HCT116 (cell line): Measurements from ENCODE around the gene FSD1L. TPM values are rescaled to one million over a fixed set of nuclear protein-coding genes. Genes with fewer than 3 reads are reported as not detected.

Experiments used
- ATAC-seq: fragments of 200-7000 bp; cut with Tn5 transposase; 2 replicates; pipeline ENCODE4 v1.9.1; 2020; ENCODE audit warnings: mild to moderate bottlenecking, moderate library complexity
- BruUV-seq: library from RNA; stranded (reverse); fragments of 400-500 nt; replicated peaks from 2 replicates; lab custom pipeline; 2021; lab: Mats Ljungman, UMichigan
- CTCF ChIA-PET: fragments of 300-600 bp; sonication (Branson Sonifier 250); formaldehyde crosslinking; loops from one replicate; lab custom pipeline; 2021; ENCODE audit warnings: antibody characterized with exemption; lab: Charles Lee
- POLR2A ChIA-PET: fragments of 300-600, 350-600 bp; sonication (Branson Sonifier 250); formaldehyde crosslinking; loops from one replicate; lab custom pipeline; 2021; ENCODE audit warnings: antibody characterized with exemption; lab: Charles Lee
- RAD21 ChIA-PET, 2 experiments: fragments of 300-600 bp; sonication (Branson Sonifier 250); formaldehyde crosslinking; loops; one replicate each; lab custom pipeline; 2023; ENCODE audit warnings: low total read pairs in 2 of 2; ENCODE audit not compliant: uncharacterized antibody in 2 of 2, unreplicated experiment in 2 of 2, low non-redundant PET in 1 of 2; lab: Charles Lee
- DNase-seq: peaks from one replicate; pipeline ENCODE4 v3.0.0-alpha.2; 2010; ENCODE audit warnings: low read depth, low spot score
- H2AFZ ChIP-seq: fragments of 200-600 bp; shearing (Covaris generic), sonication (generic); 2 replicates; pipeline ENCODE4 v1.6.1; 2017; ENCODE audit warnings: low read depth, mixed run types, mixed read lengths, antibody characterized with exemption, low read length; ENCODE audit not compliant: poor library complexity, severe bottlenecking
- H3K27ac ChIP-seq: 2 replicates; pipeline ENCODE4 v1.5.1; 2012; ENCODE audit warnings: low read depth, low read length
- H3K27me3 ChIP-seq: fragments of 200-600 bp; sonication (generic); 2 replicates; pipeline ENCODE4 v1.6.1; 2016; ENCODE audit warnings: mixed run types, low read length, mixed read lengths; ENCODE audit not compliant: insufficient read depth
- H3K36me3 ChIP-seq, 2 experiments: fragments of 200-500 bp in 1 of 2; fragments of 200-600 bp in 1 of 2; sonication (Bioruptor generic) in 1 of 2; sonication (generic) in 1 of 2; 2 replicates each; pipeline versions ENCODE4 v1.5.1 to v1.6.1; 2014 to 2016; ENCODE audit warnings: low read length in 2 of 2, inconsistent platforms in 1 of 2, mixed read lengths in 1 of 2, mixed run types in 1 of 2; ENCODE audit not compliant: insufficient read depth in 2 of 2, control insufficient read depth in 1 of 2
- H3K4me1 ChIP-seq, 2 experiments: fragments of 200-600 bp in 1 of 2; sonication (generic) in 1 of 2; 2 replicates each; pipeline versions ENCODE4 v1.5.1 to v1.6.1; 2012 to 2017; ENCODE audit warnings: low read length in 2 of 2, inconsistent platforms in 1 of 2, mild to moderate bottlenecking in 1 of 2, mixed read lengths in 1 of 2, mixed run types in 1 of 2, moderate library complexity in 1 of 2; ENCODE audit not compliant: insufficient read depth in 2 of 2, control insufficient read depth in 1 of 2
- H3K4me2 ChIP-seq: fragments of 200-600 bp; sonication (generic); 2 replicates; pipeline ENCODE4 v1.6.1; 2017; ENCODE audit warnings: mixed run types, low read length, mixed read lengths
- H3K4me3 ChIP-seq, 2 experiments: fragments of 200-600 bp in 1 of 2; sonication (generic) in 1 of 2; replicated peaks in 1 of 2; 2 replicates each; pipeline ENCODE4 v1.5.1; 2011 to 2016; ENCODE audit warnings: low read length in 2 of 2, control low read depth in 1 of 2, low read depth in 1 of 2, mild to moderate bottlenecking in 1 of 2, mixed read lengths in 1 of 2, mixed run types in 1 of 2
- H3K79me2 ChIP-seq: fragments of 200-600 bp; sonication (generic); 2 replicates; pipeline ENCODE4 v1.6.1; 2017; ENCODE audit warnings: mild to moderate bottlenecking, mixed run types, low read length, moderate library complexity, mixed read lengths; ENCODE audit not compliant: insufficient read depth
- H3K9ac ChIP-seq: fragments of 200-600 bp; sonication (generic); 2 replicates; pipeline ENCODE4 v1.6.1; 2016; ENCODE audit warnings: low read length, mixed read lengths
- H3K9me2 ChIP-seq: fragments of 200-600 bp; sonication (generic), shearing (Covaris generic); 2 replicates; pipeline ENCODE4 v1.6.1; 2017; ENCODE audit warnings: mixed run types, mild to moderate bottlenecking, moderate library complexity; ENCODE audit not compliant: insufficient read depth
- H3K9me3 ChIP-seq, 2 experiments: fragments of 200-500 bp in 1 of 2; fragments of 200-600 bp in 1 of 2; sonication (Bioruptor generic) in 1 of 2; sonication (generic) in 1 of 2; 2 replicates each; pipeline ENCODE4 v1.6.1; 2014 to 2017; ENCODE audit warnings: low read length in 2 of 2, mixed read lengths in 2 of 2, inconsistent platforms in 1 of 2, low read depth in 1 of 2, mild to moderate bottlenecking in 1 of 2, mixed run types in 1 of 2, moderate library complexity in 1 of 2; ENCODE audit not compliant: control insufficient read depth in 1 of 2, insufficient read depth in 1 of 2
- H4K20me1 ChIP-seq: fragments of 200-600 bp; sonication (generic), shearing (Covaris generic); 2 replicates; pipeline ENCODE4 v1.6.1; 2017; ENCODE audit warnings: mixed run types, mild to moderate bottlenecking, moderate library complexity; ENCODE audit not compliant: insufficient read depth
- ATF3 ChIP-seq: IDR thresholded peaks from 2 replicates; pipeline ENCODE4 v1.6.1; 2012
- CBX3 ChIP-seq: IDR thresholded peaks from 2 replicates; pipeline ENCODE4 v1.6.1; 2012; ENCODE audit warnings: low read depth
- CTCF ChIP-seq, 3 experiments: fragments of 200-600 bp in 1 of 3; sonication (generic) in 1 of 3; IDR thresholded peaks in 2 of 3; conservative IDR thresholded peaks in 1 of 3; 2 replicates each; pipeline ENCODE4 v1.5.1; 2012 to 2017; ENCODE audit warnings: low read depth in 2 of 3, low read length in 2 of 3, antibody characterized with exemption in 1 of 3, borderline replicate concordance in 1 of 3, control low read depth in 1 of 3, mild to moderate bottlenecking in 1 of 3, mixed read lengths in 1 of 3, mixed run types in 1 of 3, moderate library complexity in 1 of 3; ENCODE audit not compliant: insufficient read depth in 1 of 3
- ELF1 ChIP-seq: IDR thresholded peaks from 2 replicates; pipeline ENCODE4 v1.6.1; 2012; ENCODE audit warnings: low read depth, borderline replicate concordance
- EZH2phosphoT487 ChIP-seq: fragments of 200-600 bp; IDR thresholded peaks from 2 replicates; pipeline ENCODE4 v1.6.1; 2018; ENCODE audit warnings: antibody characterized with exemption, borderline replicate concordance
- JUND ChIP-seq: IDR thresholded peaks from 2 replicates; pipeline ENCODE4 v1.6.1; 2012
- POLR2A ChIP-seq: IDR thresholded peaks from 2 replicates; pipeline ENCODE4 v1.7.0; 2011; ENCODE audit warnings: borderline replicate concordance; ENCODE audit not compliant: insufficient read depth, insufficient read length; ENCODE audit errors: extremely low read depth
- POLR2AphosphoS5 ChIP-seq: IDR thresholded peaks from 2 replicates; pipeline ENCODE4 v1.6.1; 2011; ENCODE audit warnings: mild to moderate bottlenecking, low read depth, low read length, moderate library complexity
- REST ChIP-seq: IDR thresholded peaks from 2 replicates; pipeline ENCODE4 v1.6.1; 2012; ENCODE audit warnings: low read depth
- SIN3A ChIP-seq: IDR thresholded peaks from 2 replicates; pipeline ENCODE4 v1.6.1; 2012; ENCODE audit warnings: low read depth
- SP1 ChIP-seq: IDR thresholded peaks from 2 replicates; pipeline ENCODE4 v1.6.1; 2012; ENCODE audit warnings: low read depth
- TCF7L2 ChIP-seq: IDR thresholded peaks from 2 replicates; pipeline ENCODE4 v1.7.0; 2011; ENCODE audit warnings: borderline replicate concordance, inconsistent platforms; ENCODE audit not compliant: insufficient read depth, insufficient read length; ENCODE audit errors: extremely low read depth
- YY1 ChIP-seq: IDR thresholded peaks from 2 replicates; pipeline ENCODE4 v1.6.1; 2011; ENCODE audit warnings: low read length, low read depth, moderate library complexity, mild to moderate bottlenecking; ENCODE audit not compliant: insufficient replicate concordance; ENCODE audit errors: extremely low read depth
- ZFX ChIP-seq: fragments of 450-650 bp; IDR thresholded peaks from 2 replicates; pipeline ENCODE4 v1.6.1; 2017
- intact Hi-C: fragments of 100-400 bp; cut with micrococcal nuclease; formaldehyde crosslinking; loops from 2 replicates; pipeline ENCODE4 v1.10.0; 2022
- total RNA-seq: library from RNA; stranded (reverse); gene quantifications from one replicate; pipeline ENCODE4 v1.2.1, GENCODE V29; 2021; ENCODE audit not compliant: unreplicated experiment
- TF ChIP-seq, protein P1 (sequence below): IDR thresholded peaks from 2 replicates; pipeline ENCODE4 v1.6.1; 2011; ENCODE audit warnings: mild to moderate bottlenecking, low read length, moderate library complexity; ENCODE audit not compliant: insufficient replicate concordance; ENCODE audit errors: extremely low read depth

FSD1L gene
- total RNA-seq, 1 experiment from 2014 or later = 5.5 TPM

DNA sequence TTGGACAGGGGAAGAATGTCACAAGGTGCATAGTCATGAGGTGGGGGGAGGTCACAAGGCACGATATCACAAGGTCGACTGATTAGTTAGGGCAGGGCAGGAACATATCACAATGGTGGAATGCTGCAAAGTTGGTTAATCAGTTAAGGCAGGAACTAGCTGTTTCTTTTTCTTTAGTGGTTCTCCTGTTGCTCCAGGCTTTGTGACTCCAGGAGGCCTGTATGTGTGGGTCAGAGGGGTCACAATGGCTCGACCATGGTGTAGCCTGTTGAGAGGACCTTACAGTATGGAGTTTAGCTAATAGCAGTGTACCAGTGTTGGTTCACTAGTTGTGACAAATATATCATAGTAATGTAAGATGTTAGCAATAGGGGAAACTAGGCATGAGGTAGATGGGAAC is 12.4 kb upstream of the FSD1L start:
- CTCF ChIA-PET = no interaction called here
- RAD21 ChIA-PET = no interaction called here
- Histone ChIP-seq H3K9me3 (no peaks in the 10 kb centered on the region), H3K4me2 (no peak overlapping the region), H3K36me3 (no peaks in the 10 kb centered on the region), H3K9ac (no peak overlapping the region), H3K27me3 (no peaks in the 10 kb centered on the region), H3K79me2 (no peaks in the 10 kb centered on the region), H3K27ac (no peak overlapping the region), H3K9me2 (no peaks in the 10 kb centered on the region), H3K4me1 (no peaks in the 10 kb centered on the region), H2AFZ (no peak overlapping the region), H4K20me1 (no peaks in the 10 kb centered on the region), H3K4me3 (no peak overlapping the region)
- no peak for TF ChIP-seq EZH2phosphoT487
- TF ChIP-seq, protein P1, sequence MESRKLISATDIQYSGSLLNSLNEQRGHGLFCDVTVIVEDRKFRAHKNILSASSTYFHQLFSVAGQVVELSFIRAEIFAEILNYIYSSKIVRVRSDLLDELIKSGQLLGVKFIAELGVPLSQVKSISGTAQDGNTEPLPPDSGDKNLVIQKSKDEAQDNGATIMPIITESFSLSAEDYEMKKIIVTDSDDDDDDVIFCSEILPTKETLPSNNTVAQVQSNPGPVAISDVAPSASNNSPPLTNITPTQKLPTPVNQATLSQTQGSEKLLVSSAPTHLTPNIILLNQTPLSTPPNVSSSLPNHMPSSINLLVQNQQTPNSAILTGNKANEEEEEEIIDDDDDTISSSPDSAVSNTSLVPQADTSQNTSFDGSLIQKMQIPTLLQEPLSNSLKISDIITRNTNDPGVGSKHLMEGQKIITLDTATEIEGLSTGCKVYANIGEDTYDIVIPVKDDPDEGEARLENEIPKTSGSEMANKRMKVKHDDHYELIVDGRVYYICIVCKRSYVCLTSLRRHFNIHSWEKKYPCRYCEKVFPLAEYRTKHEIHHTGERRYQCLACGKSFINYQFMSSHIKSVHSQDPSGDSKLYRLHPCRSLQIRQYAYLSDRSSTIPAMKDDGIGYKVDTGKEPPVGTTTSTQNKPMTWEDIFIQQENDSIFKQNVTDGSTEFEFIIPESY = no peak
- TF ChIP-seq POLR2AphosphoS5 = no peak
- TF ChIP-seq SIN3A = no peak
- TF ChIP-seq POLR2A = no peak
- no peak for TF ChIP-seq YY1
- no peak for TF ChIP-seq ZFX
- TF ChIP-seq TCF7L2 = no peak
- TF ChIP-seq SP1 = no peak
- intact Hi-C loops = no loop called here
- POLR2A ChIA-PET = no interaction called here
- no peak for DNase-seq
- BruUV-seq = no TSS peak
- no peak for ATAC-seq

GRCh38 chr9:105436783-105437182 is 11.1 kb upstream of the FSD1L start:
- H3K9ac ChIP-seq = no peak overlapping the region
- no peak overlapping the region for H2AFZ ChIP-seq
- H3K27ac ChIP-seq = no peak overlapping the region
- no peak overlapping the region for H3K4me2 ChIP-seq
- ChIA-PET POLR2A (no interaction called here), RAD21 (no interaction called here), CTCF (no interaction called here)
- H3K4me3 ChIP-seq = no peak overlapping the region
- no peaks in the 10 kb centered on the region for H3K79me2 ChIP-seq
- no peaks in the 10 kb centered on the region for H3K4me1 ChIP-seq
- BruUV-seq = no TSS peak
- no peaks in the 10 kb centered on the region for H3K27me3 ChIP-seq
- ATAC-seq = no peak
- no peaks in the 10 kb centered on the region for H3K9me3 ChIP-seq
- H4K20me1 ChIP-seq = no peaks in the 10 kb centered on the region
- no peaks in the 10 kb centered on the region for H3K9me2 ChIP-seq
- H3K36me3 ChIP-seq = no peaks in the 10 kb centered on the region
- intact Hi-C loops = no loop called here
- no peak for DNase-seq
- TF ChIP-seq CBX3 = no peak
- no peak for TF ChIP-seq CTCF (IDR thresholded peaks at IDR 0.05 in 2 of 3, conservative IDR thresholded peaks at IDR 0.05 in 1 of 3; ENCODE audit: borderline replicate concordance in 1 of 3, insufficient read depth in 1 of 3, low read depth in 2 of 3, low read length in 2 of 3)
- TF ChIP-seq SP1 = no peak
- no peak for TF ChIP-seq REST
- no peak for TF ChIP-seq JUND
- no peak for TF ChIP-seq ELF1
- TF ChIP-seq ATF3 = no peak
